ENCODE measurements around the gene CFD.
"Not testable (repeated sequence)": the region's sequence is repeated elsewhere in the genome, so short reads cannot be mapped to it uniquely, and the experiment has no call there.

The CFD gene

GRCh38 chr19:852136-853013, 7.1 kb upstream of the CFD start, which contains the start of gene ELANE:
TSS of gene ELANE (plus strand) at chr19:852303. CDS start at chr19:852329, 26 bp downstream.
- DNase-seq (ENCODE audit: low spot score) (no peak), FAIRE-seq (no peak)

DNA sequence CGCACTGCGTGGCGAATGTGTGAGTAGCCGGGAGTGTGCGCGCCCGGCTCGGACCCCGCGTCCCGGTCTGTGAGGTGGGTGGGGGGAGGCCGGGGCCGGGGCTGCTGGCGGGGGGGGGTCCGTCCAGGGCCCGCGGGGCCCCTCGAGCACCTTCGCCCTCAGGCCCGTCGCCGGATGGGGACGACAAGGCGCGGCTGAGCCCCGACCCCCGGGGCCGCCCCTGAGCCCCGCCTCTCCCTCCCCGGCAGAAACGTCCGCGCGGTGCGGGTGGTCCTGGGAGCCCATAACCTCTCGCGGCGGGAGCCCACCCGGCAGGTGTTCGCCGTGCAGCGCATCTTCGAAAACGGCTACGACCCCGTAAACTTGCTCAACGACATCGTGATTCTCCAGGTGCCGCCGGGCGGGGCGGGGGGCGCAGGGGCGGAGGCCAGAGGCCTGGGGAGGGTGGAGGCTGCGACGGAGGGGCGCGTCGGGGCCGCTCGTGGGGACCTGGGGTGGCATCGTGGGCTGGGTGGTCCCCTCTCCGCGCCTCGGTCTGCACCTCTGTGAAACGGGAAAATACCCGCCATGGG, 6.4 kb upstream of the CFD start:
- DNase-seq (ENCODE audit: low spot score) (no peak), FAIRE-seq (no peak)

DNA sequence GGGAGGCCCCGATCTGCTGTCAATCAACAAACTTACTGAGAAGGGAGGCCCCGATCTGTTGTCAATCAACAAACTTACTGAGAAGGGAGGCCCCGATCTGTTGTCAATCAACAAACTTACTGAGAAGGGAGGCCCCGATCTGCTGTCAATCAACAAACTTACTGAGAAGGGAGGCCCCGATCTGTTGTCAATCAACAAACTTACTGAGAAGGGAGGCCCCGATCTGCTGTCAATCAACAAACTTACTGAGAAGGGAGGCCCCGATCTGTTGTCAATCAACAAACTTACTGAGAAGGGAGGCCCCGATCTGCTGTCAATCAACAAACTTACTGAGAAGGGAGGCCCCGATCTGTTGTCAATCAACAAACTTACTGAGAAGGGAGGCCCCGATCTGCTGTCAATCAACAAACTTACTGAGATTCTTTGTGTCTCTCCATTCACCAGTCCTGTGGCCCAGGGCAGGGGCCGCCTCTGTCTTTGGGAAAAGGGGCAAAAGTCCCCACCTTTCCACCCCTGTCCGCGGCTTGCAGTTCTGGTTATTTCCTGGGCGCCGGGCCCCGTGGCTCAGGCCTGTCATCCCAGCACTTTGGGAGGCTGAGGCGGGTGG, 5.7 kb upstream of the CFD start:
- not testable (repeated sequence) for DNase-seq (ENCODE audit: low spot score); FAIRE-seq

GRCh38 chr19:854549-854948, 4.9 kb upstream of the CFD start:
- no peak for DNase-seq (ENCODE audit: low spot score)
- FAIRE-seq = peak; percentile 92

DNA sequence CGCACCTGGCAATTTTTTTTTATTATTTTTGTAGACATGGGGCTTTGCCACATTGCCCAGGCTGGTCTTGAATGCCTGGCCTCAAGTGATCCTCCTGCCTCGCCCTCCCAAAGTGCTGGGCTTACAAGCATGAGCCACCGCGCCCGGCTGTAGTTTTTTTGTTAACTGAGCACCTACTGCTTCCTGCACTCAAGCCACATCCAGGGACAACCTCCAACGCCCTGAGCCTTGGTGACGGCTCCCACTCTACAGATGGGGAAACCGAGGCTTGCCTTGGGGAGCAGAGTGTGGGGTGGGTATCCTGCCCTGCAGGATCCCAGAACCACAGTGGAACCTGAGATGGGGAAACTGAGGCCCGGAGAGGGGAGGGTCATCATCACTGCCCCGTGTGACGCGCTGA, 4.3 kb upstream of the CFD start:
- FAIRE-seq (no peak), DNase-seq (ENCODE audit: low spot score) (no peak)

- DNase-seq (ENCODE audit: low spot score) (no peak), FAIRE-seq (no peak)
Measured at GRCh38 chr19:855566-856120, 3.8 kb upstream of the CFD start.

DNA sequence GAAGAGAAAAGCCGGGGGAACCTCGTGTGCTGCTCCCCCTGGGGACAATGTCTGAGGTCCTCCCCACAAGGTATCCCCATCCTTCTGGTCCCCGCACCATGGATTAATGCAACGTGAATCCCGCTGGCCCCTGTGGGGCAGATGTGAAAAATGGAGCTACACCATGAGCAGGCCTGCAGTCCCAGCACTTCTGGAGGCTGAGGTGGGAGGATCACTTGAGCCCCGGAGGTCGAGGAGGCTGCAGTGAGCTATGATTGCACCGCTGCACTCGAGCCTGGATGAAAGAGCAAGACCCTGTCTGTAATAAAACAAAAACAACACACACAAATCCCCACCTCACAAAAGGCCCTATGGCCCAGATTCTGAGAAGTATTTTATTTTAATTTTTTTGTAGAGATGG, 1.2 kb upstream of the CFD start:
- DNase-seq (ENCODE audit: low spot score) (no peak), FAIRE-seq (no peak)

DNA sequence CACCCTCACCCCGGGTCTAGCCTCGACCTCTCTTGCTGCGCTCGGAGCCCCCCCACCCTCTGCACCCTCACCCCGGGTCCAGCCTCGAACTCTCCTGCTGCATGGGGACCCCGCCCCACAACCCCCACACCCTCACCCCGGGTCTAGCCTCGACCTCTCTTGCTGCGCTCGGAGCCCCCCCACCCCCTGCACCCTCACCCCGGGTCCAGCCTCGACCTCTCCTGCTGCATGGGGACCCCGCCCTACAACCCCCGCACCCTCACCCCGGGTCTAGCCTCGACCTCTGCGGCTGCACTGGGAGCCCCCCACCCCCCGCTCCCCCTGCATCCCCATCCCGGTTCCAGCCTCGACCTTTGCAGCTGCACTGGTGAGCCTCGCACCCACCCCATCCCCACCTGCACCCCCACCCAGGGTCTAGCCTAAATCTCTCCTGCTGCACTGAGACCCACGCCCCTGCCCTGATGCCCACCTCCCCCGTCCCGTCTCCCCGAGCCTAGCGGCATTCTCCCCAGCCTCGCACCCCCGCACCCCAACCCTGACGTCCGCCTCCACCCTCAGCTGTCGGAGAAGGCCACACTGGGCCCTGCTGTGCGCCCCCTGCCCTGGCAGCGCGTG, 1.8 kb downstream of the CFD start:
- FAIRE-seq (no peak), DNase-seq (ENCODE audit: low spot score) (no peak)

GRCh38 chr19:861756-862580, 2.5 kb downstream of the CFD start:
- FAIRE-seq = no peak
- DNase-seq (ENCODE audit: low spot score) = no peak

- FAIRE-seq (no peak), DNase-seq (ENCODE audit: low spot score) (no peak)
Measured at GRCh38 chr19:862581-863314, 3.3 kb downstream of the CFD start.

DNA sequence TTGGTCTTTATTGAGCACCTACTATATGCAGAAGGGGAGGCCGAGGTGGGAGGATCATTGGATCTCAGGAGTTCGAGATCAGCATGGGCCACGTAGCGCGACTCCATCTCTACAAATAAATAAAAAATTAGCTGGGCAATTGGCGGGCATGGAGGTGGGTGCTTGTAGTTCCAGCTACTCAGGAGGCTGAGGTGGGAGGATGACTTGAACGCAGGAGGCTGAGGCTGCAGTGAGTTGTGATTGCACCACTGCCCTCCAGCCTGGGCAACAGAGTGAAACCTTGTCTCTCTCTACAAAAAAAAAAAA, 3.8 kb downstream of the CFD start:
- FAIRE-seq (no peak), DNase-seq (ENCODE audit: low spot score) (no peak)

DNA sequence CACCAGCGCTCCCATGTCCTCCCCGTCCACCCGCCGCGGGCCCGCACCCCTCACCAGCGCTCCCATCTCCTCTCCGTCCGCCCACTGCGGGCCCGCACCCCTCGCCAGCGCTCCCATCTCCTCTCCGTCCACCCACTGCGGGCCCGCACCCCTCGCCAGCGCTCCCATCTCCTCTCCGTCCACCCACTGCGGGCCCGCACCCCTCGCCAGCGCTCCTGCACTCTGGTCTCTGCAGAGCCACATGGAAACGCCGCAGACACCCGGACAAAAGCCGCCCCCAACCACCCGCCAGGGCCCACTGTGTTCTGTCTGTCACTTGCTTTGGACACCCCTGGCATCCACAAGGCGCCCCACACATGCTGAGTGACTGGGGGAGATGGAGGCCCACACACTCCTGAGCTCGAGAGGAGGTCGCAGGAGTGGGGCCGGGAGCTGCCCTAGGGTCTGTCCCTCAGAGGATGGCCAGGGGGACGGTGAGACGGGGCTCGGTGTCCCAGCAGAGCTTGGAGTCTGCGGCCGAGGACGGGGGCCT, 7.4 kb downstream of the CFD start:
- DNase-seq (ENCODE audit: low spot score) = no peak
- no peak for FAIRE-seq

GRCh38 chr19:867301-867793, 7.9 kb downstream of the CFD start:
- FAIRE-seq (no peak), DNase-seq (ENCODE audit: low spot score) (no peak)

GRCh38 chr19:867855-868457, 8.5 kb downstream of the CFD start:
- DNase-seq (ENCODE audit: low spot score) = no peak
- FAIRE-seq = no peak

DNA sequence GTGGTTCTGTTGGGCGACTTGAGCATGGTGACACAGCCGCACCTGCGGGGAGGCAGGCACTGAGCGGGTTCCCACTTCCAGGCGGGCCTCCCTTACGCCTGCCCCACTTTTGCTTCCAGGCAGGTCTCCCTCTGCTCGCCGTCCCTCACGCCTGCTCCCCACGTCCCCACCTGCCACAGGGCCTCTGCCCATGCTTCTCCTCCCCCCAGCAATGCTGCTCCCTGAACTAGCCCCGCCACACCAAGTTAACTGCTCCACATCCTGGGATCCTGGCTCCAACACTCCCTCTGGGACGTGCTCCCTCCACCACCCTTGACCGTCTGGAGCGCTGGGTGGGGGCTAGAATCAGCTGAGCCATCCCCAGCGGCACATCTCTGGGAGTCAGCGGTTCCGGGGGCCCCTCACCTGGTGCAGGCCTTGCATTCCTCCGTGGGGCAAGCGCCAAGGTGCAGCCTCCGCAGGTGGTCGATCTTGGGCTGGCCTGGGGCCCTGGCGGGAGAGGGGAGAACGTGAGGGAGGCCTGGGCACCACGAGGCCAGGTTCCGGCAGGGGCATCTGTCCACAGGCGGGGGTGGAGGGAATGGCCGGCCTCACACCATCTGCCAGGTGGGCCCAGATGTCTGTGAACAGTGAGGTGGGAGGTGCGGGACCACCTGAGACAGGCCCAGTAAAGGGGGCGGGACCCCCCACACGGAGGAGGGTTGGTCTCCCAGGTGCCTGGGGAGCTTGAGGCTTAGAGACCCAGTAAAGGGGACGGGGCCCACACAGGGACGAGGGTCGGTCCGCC, 9.2 kb downstream of the CFD start:
- no peak for DNase-seq (ENCODE audit: low spot score)
- FAIRE-seq = no peak

GRCh38 chr19:869245-870177, 10.0 kb downstream of the CFD start:
- FAIRE-seq (no peak), DNase-seq (ENCODE audit: low spot score) (peak; percentile 53)

GRCh38 chr19:870314-870713, 10.8 kb downstream of the CFD start:
- no peak for FAIRE-seq
- no peak for DNase-seq (ENCODE audit: low spot score)

- no peak for FAIRE-seq
- DNase-seq (ENCODE audit: low spot score) = no peak
Measured at GRCh38 chr19:870963-871401, 11.5 kb downstream of the CFD start.

All from RCC 7860 (cell line).